ENCODE data around the gene DPM1.

DNA sequence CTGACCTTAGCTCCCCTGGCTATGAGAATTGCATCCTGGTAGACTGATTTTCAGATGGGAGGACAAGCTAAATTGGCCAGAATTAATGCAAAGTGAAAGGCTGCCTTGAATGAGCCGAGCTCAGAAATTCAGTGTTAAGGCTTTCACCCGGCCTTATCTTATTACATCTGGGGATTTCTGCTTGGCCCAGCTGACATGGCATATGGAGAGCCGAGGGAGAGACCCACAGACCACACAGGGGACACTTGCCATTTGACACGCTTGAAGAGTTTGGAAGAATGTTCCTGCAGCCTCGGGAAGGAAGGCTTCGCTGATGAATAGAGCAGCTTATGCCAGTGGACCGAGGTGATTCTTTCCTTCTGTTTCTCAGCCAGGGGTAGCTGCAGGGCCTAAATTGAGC is 9.3 kb upstream of the DPM1 start:
- TF ChIP-seq, protein P1, sequence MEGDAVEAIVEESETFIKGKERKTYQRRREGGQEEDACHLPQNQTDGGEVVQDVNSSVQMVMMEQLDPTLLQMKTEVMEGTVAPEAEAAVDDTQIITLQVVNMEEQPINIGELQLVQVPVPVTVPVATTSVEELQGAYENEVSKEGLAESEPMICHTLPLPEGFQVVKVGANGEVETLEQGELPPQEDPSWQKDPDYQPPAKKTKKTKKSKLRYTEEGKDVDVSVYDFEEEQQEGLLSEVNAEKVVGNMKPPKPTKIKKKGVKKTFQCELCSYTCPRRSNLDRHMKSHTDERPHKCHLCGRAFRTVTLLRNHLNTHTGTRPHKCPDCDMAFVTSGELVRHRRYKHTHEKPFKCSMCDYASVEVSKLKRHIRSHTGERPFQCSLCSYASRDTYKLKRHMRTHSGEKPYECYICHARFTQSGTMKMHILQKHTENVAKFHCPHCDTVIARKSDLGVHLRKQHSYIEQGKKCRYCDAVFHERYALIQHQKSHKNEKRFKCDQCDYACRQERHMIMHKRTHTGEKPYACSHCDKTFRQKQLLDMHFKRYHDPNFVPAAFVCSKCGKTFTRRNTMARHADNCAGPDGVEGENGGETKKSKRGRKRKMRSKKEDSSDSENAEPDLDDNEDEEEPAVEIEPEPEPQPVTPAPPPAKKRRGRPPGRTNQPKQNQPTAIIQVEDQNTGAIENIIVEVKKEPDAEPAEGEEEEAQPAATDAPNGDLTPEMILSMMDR (IDR thresholded peaks at IDR 0.05; ENCODE audit: poor library complexity, severe bottlenecking), result no peak
- TF ChIP-seq RAD21 (conservative IDR thresholded peaks at IDR 0.05) (no peak), SMC3 (conservative IDR thresholded peaks at IDR 0.05; ENCODE audit: poor library complexity) (no peak)
